ENCODE measurements around the gene LDLRAD2.

Gene LDLRAD2

GRCh38 chr1:21864730-21865129 is 52.7 kb downstream of the LDLRAD2 start:
- DNase-seq: no peak

- DNase-seq: no peak
Observed at GRCh38 chr1:21865609-21865942, 53.5 kb downstream of the LDLRAD2 start.

GRCh38 chr1:21865943-21866706 is 54.1 kb downstream of the LDLRAD2 start:
- DNase-seq: no peak

- no peak for DNase-seq
Observed at GRCh38 chr1:21866707-21867043, 54.6 kb downstream of the LDLRAD2 start.

GRCh38 chr1:21867451-21867996 is 55.5 kb downstream of the LDLRAD2 start:
- DNase-seq: no peak

GRCh38 chr1:21868482-21868881 is 56.4 kb downstream of the LDLRAD2 start:
- no peak for DNase-seq

DNA sequence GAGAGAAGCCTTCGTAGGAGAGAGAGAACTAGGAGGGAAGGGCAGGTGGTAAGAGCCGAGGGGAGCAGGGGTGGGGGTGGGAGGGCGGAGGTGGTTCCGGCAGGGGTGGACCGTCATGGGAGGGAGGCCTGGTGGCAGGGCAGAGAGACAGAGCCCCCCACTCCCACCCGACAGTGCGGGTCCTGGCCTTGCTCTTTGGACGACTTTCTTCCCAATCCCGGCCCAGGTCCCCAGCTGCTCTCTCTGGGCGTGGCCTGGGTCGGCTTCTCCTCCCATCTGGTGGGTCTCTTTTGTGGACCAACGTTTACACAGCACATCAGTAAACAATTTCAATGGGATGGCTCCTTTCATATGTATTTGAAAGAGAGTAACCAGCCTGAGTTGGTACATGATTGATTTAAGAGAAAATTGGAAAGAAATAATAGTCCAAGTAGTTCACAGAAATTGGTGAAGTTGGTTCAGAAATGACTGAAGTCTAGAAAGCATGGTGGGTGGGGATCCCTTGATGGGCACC is 56.9 kb downstream of the LDLRAD2 start:
- no peak for DNase-seq

GRCh38 chr1:21869620-21870121 is 57.6 kb downstream of the LDLRAD2 start:
- DNase-seq: no peak

DNA sequence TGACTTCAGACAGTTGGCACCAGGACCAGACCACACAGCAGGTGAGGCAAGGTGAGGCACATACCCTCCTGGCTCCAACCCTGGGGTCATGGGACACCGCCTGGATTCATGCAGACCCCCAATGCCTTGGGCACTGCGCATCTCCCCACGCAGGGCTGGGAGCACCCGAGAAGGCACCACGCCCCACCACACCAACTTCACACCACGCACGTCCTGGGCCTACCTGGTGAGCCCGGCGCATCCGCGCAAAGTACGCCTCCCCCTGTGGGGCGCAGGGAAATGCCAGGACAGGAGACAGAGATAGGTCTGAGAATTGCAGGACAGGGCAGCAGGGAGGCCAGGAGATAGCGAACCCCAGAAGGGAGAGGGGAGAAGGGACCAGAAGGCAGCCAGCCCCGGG is 58.5 kb downstream of the LDLRAD2 start:
- DNase-seq: no peak

DNA sequence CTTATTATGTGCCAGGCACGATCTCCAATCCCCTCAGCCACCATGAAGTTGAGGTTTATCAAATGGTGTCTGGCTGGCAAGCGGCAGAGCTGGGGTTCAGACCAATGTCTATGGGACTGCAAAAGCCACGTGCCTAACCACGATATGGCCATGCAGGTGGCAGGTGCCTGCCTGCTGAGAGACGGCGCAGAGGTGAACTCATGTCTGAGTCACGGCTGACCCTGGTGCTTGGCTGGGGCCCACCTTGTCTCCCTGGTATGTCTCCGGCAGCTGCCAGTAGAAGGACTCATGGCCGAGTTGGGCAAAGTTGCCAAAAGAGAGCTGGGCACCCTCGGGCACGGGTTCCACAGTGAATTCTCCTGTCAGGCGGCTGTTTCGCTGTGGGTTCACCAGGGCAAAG is 59.9 kb downstream of the LDLRAD2 start:
- no peak for DNase-seq

GRCh38 chr1:21872445-21873079 is 60.5 kb downstream of the LDLRAD2 start:
- no peak for DNase-seq

GRCh38 chr1:21873174-21873573 is 61.1 kb downstream of the LDLRAD2 start:
- no peak for DNase-seq

DNA sequence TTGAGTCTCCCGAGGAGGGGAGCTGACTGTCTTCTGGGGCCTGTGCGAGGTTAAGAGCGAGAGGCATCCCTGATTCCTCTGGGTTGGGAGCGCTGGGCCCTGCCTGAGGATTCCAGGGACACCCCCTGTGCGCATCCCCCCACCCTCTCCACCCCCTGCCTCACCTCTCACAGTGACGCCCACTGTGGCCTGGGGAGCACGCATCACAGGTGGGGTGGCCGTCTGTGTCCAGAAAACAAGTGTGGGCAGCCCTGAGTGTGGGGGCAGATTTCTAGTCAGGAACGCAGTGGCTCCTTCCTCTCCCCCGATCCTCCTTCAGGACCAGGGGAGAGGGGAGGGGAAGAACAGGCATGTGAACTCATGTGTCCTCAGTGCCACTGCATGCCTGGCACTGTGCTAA is 61.7 kb downstream of the LDLRAD2 start:
- no peak for DNase-seq

DNA sequence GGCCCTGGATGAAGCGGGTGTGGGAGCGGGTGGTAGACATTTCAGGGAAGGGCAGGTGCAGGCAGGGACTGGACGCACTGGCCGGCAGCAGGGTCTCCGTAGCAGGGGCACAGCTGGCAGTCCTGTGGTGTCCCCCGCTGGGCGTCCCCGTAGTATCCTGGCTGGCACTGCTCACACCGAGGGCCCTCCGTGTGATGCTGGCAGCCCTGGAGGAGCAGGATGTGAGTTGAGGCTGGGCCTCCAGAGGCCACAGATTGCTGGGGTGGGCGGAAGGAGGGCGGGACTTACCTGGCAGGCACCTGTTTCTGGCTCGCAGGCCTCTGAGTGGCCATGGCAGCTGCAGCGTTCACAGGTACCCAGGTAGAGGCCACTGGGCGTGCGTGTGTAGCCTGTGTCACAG is 62.3 kb downstream of the LDLRAD2 start:
- no peak for DNase-seq
